Activated CD8-positive, alpha-beta memory T cell treated with anti-CD3 and anti-CD28 coated beads for 36 hours (primary cell): Measurements from ENCODE around the gene RPS6KA3. TPM values are rescaled to one million over a fixed set of nuclear protein-coding genes. Genes with fewer than 3 reads are reported as not detected.

Experiments
- CTCF ChIA-PET: fragments of 350-600 bp; sonication (Branson Sonifier 250); formaldehyde crosslinking; loops from one replicate; lab custom pipeline; 2021; ENCODE audit warnings: antibody characterized with exemption; lab: Charles Lee
- POLR2A ChIA-PET: fragments of 350-600 bp; sonication (Branson Sonifier 250); formaldehyde crosslinking; loops from one replicate; lab custom pipeline; 2021; ENCODE audit warnings: antibody characterized with exemption; lab: Charles Lee
- total RNA-seq, 2 experiments: library from RNA; stranded (reverse); gene quantifications; one replicate each; pipeline ENCODE4 v1.2.3, GENCODE V29; 2021

RPS6KA3 gene
- total RNA-seq, 2 experiments from 2014 or later = 66.2 to 71.4 TPM

- CTCF ChIA-PET = no interaction called here
- POLR2A ChIA-PET = no interaction called here
Observed at GRCh38 chrX:20124964-20125363, 141.7 kb downstream of the RPS6KA3 start.

- CTCF ChIA-PET = no interaction called here
Observed at GRCh38 chrX:20118065-20118824, 148.5 kb downstream of the RPS6KA3 start.

GRCh38 chrX:20116577-20117240 is 150.0 kb downstream of the RPS6KA3 start, which contains the start of gene MAP7D2:
Gene MAP7D2 (minus strand): TSS chrX:20116907. CDS start chrX:20116879, 28 bp downstream.
- CTCF ChIA-PET = no interaction called here
- POLR2A ChIA-PET = no interaction called here

More at GRCh38 chrX:20118065-20118824, 148.5 kb downstream of the RPS6KA3 start:
- POLR2A ChIA-PET = no interaction called here

- POLR2A ChIA-PET = no interaction called here
- CTCF ChIA-PET = no interaction called here
Observed at GRCh38 chrX:20116087-20116576, 150.6 kb downstream of the RPS6KA3 start.

GRCh38 chrX:20112022-20112774 is 154.5 kb downstream of the RPS6KA3 start:
- ChIA-PET POLR2A (no interaction called here), CTCF (no interaction called here)

GRCh38 chrX:20111271-20111670 is 155.4 kb downstream of the RPS6KA3 start:
- CTCF ChIA-PET = no interaction called here
- POLR2A ChIA-PET = no interaction called here

- CTCF ChIA-PET = no interaction called here
- POLR2A ChIA-PET = no interaction called here
Observed at GRCh38 chrX:20101934-20102581, 164.7 kb downstream of the RPS6KA3 start.

Other genes with a start within 250 kb of the RPS6KA3 start
- gene MAP7D2, start 150.0 kb downstream of the RPS6KA3 start, total RNA-seq = under 1 TPM; 0.34 to 0.36 TPM
- gene EIF1AX, start 125.1 kb downstream of the RPS6KA3 start, total RNA-seq = 100 to 1,000 TPM; 199 to 211 TPM